AG04449 (cell line): ENCODE data around the gene CSTB.

Experiments used
- CTCF ChIA-PET: fragments of 350-600 bp; formaldehyde crosslinking; extraction: SDS; loops from one replicate; lab custom pipeline; 2021; ENCODE audit warnings: antibody characterized with exemption; lab: Yijun Ruan, JAX
- POLR2A ChIA-PET: fragments of 400-600, 350-600 bp; formaldehyde crosslinking; extraction: SDS; loops from one replicate; lab custom pipeline; 2020; ENCODE audit warnings: antibody characterized with exemption, inconsistent platforms; lab: Yijun Ruan, JAX
- DNase-seq: peaks from one replicate; pipeline ENCODE4 v3.0.0-alpha.2; 2010; ENCODE audit warnings: low read depth, low spot score
- H3K4me3 ChIP-seq: 2 replicates; pipeline ENCODE4 v1.5.1; 2011; ENCODE audit warnings: low read depth, mild to moderate bottlenecking, control low read depth, low read length
- TF ChIP-seq, protein P1 (sequence below): IDR thresholded peaks from one replicate; pipeline ENCODE4 v1.5.1; 2011; ENCODE audit warnings: mild to moderate bottlenecking, moderate library complexity, low read length, control low read depth, inconsistent platforms; ENCODE audit not compliant: insufficient read depth; ENCODE audit errors: missing control alignments

CSTB gene

DNA sequence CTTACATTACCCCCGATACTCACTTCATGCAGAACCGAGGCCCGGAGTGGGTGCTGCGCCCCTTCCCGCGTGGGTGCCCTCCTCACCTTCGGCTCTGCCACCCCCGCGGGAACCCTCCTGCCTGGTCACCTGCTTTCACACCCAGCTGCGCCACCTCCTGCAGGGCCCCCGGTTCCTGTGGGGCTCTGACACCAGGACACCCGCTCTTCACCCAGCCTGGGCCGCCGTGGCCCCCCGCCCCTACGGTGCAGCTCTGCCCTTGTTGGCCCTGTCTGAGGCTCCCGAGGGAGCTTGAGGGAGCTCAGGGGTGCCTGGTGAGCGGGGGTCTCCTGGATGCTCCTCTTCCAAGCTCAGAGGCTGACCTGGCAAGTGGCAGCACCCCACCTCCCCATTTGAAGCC is 32.3 kb upstream of the CSTB start:
- POLR2A ChIA-PET, result no interaction called here

DNA sequence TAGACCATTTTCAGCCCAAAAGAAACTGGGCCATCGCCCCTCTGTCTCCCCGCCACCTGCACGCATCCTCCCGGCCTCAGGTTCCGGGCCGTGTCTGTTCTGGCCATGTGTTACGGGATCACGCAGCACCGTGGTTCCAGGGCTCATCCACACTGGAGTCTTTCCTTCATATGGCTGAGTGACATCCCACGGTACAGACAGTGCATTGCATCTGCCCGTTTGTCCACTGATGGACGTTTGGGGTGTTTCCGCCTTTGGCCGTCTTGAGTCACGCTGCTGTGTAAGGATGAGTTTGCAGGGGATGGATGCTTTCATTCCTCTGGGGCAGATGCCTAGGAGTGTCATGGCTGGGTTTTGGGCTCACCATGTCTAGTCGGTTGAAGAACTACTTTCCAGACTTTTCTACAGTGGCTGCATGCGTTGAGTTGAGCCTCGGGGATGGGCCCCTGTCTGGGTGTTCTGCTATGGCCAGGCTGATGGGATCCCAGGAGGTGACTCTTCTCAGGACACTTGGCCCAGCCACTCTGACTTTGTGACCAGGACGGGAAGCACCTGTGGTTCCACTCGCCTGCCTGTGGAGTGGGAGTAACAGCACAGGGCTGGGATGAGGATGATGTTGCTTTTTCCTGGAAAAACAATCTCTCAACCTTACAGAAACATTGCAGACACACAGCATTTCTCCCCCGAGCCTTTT is 30.1 kb upstream of the CSTB start:
- DNase-seq, result no peak
- H3K4me3 ChIP-seq, result no peak overlapping the region
- ChIA-PET CTCF (interaction anchor here (0.6 to 1.1 kb wide), 4 partner anchors 12 to 169 kb away, joined by 3 to 5 read pairs (median 3); partner anchors contain the start of gene RRP1), POLR2A (no interaction called here)
- TF ChIP-seq, protein P1, sequence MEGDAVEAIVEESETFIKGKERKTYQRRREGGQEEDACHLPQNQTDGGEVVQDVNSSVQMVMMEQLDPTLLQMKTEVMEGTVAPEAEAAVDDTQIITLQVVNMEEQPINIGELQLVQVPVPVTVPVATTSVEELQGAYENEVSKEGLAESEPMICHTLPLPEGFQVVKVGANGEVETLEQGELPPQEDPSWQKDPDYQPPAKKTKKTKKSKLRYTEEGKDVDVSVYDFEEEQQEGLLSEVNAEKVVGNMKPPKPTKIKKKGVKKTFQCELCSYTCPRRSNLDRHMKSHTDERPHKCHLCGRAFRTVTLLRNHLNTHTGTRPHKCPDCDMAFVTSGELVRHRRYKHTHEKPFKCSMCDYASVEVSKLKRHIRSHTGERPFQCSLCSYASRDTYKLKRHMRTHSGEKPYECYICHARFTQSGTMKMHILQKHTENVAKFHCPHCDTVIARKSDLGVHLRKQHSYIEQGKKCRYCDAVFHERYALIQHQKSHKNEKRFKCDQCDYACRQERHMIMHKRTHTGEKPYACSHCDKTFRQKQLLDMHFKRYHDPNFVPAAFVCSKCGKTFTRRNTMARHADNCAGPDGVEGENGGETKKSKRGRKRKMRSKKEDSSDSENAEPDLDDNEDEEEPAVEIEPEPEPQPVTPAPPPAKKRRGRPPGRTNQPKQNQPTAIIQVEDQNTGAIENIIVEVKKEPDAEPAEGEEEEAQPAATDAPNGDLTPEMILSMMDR, result no peak

More for the DNA sequence above, 32.3 kb upstream of the CSTB start:
- no peak for DNase-seq
- CTCF ChIA-PET, result interaction anchor here (0.5 to 4.9 kb wide), 7 partner anchors 11 to 173 kb away, joined by 3 to 29 read pairs (median 5); partner anchors contain the start of gene RRP1
- no peak overlapping the region for H3K4me3 ChIP-seq
- TF ChIP-seq, protein P1, result no peak

- CTCF ChIA-PET, result no interaction called here
Observed at GRCh38 chr21:43805275-43805800, 29.2 kb upstream of the CSTB start.

GRCh38 chr21:43803558-43804300 is 27.6 kb upstream of the CSTB start:
- TF ChIP-seq, protein P1, result no peak
- CTCF ChIA-PET, result no interaction called here
- POLR2A ChIA-PET, result no interaction called here
- DNase-seq, result no peak
- no peak overlapping the region for H3K4me3 ChIP-seq

More at GRCh38 chr21:43805275-43805800, 29.2 kb upstream of the CSTB start:
- POLR2A ChIA-PET, result no interaction called here
- H3K4me3 ChIP-seq, result no peak overlapping the region
- no peak for DNase-seq
- TF ChIP-seq, protein P1, result no peak

DNA sequence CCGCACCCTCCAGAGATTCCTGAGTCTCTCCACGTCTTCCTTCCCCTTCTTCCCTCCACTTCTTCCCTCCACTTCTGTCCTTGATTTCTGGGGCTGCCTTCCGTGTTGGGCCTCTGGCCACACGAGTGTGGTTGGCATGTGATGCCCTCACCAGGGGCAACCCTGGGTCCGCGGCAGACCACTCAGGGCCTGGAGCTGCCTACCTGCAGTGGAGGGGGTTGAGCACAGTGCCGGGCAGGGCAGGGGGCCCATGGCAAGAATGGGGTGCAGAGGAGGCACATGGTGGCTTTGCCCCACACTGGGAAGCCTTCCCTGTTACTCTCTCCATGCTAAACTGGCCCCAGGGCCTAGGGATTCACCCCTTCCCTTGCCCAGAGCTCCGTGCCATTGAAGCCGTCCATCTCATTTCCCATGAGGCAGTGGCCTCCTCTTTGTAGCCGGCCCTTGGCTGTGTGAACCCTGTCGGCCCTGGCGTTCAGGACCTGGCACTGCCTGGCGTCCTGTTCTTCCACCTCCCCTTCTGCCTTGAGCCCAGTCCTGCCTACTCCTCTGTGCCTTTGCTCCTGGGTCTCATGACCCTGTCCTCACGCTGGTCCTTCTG is 26.7 kb upstream of the CSTB start:
- no peak for DNase-seq
- ChIA-PET CTCF (no interaction called here), POLR2A (no interaction called here)
- H3K4me3 ChIP-seq, result no peak overlapping the region
- TF ChIP-seq, protein P1, result no peak
